ENCODE measurements around the gene SPATA16. TPM values are rescaled to one million over a fixed set of nuclear protein-coding genes. Genes with fewer than 3 reads are reported as not detected.
"Not testable (repeated sequence)": the region's sequence is repeated elsewhere in the genome, so short reads cannot be mapped to it uniquely, and the experiment has no call there.

Gene SPATA16
- total RNA-seq, 2 experiments from 2014 or later: not detected

- H3K27me3 Mint-ChIP-seq: no peaks in the 10 kb centered on the region
- H3K4me3 Mint-ChIP-seq: no peak overlapping the region
- no peak for DNase-seq
- no peak for ATAC-seq
- no peak overlapping the region for H3K27ac Mint-ChIP-seq
- CTCF ChIA-PET: no interaction called here
- H3K9me3 Mint-ChIP-seq (ENCODE audit: low read depth): no peaks in the 10 kb centered on the region
- no peaks in the 10 kb centered on the region for H3K36me3 Mint-ChIP-seq
- no peaks in the 10 kb centered on the region for H3K4me1 Mint-ChIP-seq
Observed at GRCh38 chr3:173044998-173045397, 96.0 kb downstream of the SPATA16 start.

GRCh38 chr3:173043757-173044156 lies 97.3 kb downstream of the SPATA16 start:
- CTCF ChIA-PET: no interaction called here
- ATAC-seq: no peak

GRCh38 chr3:173038484-173038871 lies 102.6 kb downstream of the SPATA16 start:
- no peaks in the 10 kb centered on the region for H3K27me3 Mint-ChIP-seq
- no peak overlapping the region for H3K4me3 Mint-ChIP-seq
- no peaks in the 10 kb centered on the region for H3K9me3 Mint-ChIP-seq (ENCODE audit: low read depth)
- no peaks in the 10 kb centered on the region for H3K36me3 Mint-ChIP-seq
- CTCF ChIA-PET: no interaction called here
- ATAC-seq (no peak), DNase-seq (no peak)
- H3K27ac Mint-ChIP-seq: no peak overlapping the region
- H3K4me1 Mint-ChIP-seq: no peaks in the 10 kb centered on the region

More at GRCh38 chr3:173043757-173044156, 97.3 kb downstream of the SPATA16 start:
- no peaks in the 10 kb centered on the region for H3K36me3 Mint-ChIP-seq
- H3K4me3 Mint-ChIP-seq: no peak overlapping the region
- no peak overlapping the region for H3K27ac Mint-ChIP-seq
- no peaks in the 10 kb centered on the region for H3K4me1 Mint-ChIP-seq
- H3K9me3 Mint-ChIP-seq (ENCODE audit: low read depth): no peaks in the 10 kb centered on the region
- no peaks in the 10 kb centered on the region for H3K27me3 Mint-ChIP-seq
- DNase-seq: no peak

GRCh38 chr3:173037840-173038483 lies 103.1 kb downstream of the SPATA16 start:
- H3K36me3 Mint-ChIP-seq: no peaks in the 10 kb centered on the region
- H3K4me3 Mint-ChIP-seq: no peak overlapping the region
- DNase-seq (no peak), ATAC-seq (no peak)
- H3K9me3 Mint-ChIP-seq (ENCODE audit: low read depth): no peaks in the 10 kb centered on the region
- H3K27me3 Mint-ChIP-seq: no peaks in the 10 kb centered on the region
- no peak overlapping the region for H3K27ac Mint-ChIP-seq
- no peaks in the 10 kb centered on the region for H3K4me1 Mint-ChIP-seq
- CTCF ChIA-PET: no interaction called here

GRCh38 chr3:173030273-173030672 lies 110.8 kb downstream of the SPATA16 start:
- no peaks in the 10 kb centered on the region for H3K27me3 Mint-ChIP-seq
- CTCF ChIA-PET: no interaction called here
- no peaks in the 10 kb centered on the region for H3K4me1 Mint-ChIP-seq
- no peaks in the 10 kb centered on the region for H3K9me3 Mint-ChIP-seq (ENCODE audit: low read depth)
- ATAC-seq: no peak
- no peak for DNase-seq
- H3K4me3 Mint-ChIP-seq: no peak overlapping the region
- H3K27ac Mint-ChIP-seq: no peak overlapping the region
- H3K36me3 Mint-ChIP-seq: no peaks in the 10 kb centered on the region

GRCh38 chr3:173028351-173028750 lies 112.7 kb downstream of the SPATA16 start:
- Mint-ChIP-seq H3K27ac (no peak overlapping the region), H3K4me1 (no peaks in the 10 kb centered on the region), H3K9me3 (ENCODE audit: low read depth) (no peaks in the 10 kb centered on the region), H3K27me3 (no peaks in the 10 kb centered on the region), H3K4me3 (no peak overlapping the region), H3K36me3 (no peaks in the 10 kb centered on the region)
- DNase-seq (no peak), ATAC-seq (no peak)
- CTCF ChIA-PET: no interaction called here

- H3K36me3 Mint-ChIP-seq: no peaks in the 10 kb centered on the region
- no peaks in the 10 kb centered on the region for H3K27me3 Mint-ChIP-seq
- H3K27ac Mint-ChIP-seq: no peak overlapping the region
- no peak overlapping the region for H3K4me3 Mint-ChIP-seq
- CTCF ChIA-PET: no interaction called here
- no peaks in the 10 kb centered on the region for H3K9me3 Mint-ChIP-seq (ENCODE audit: low read depth)
- ATAC-seq: no peak
- no peak for DNase-seq
- H3K4me1 Mint-ChIP-seq: no peaks in the 10 kb centered on the region
Observed at GRCh38 chr3:173027429-173027828, 113.6 kb downstream of the SPATA16 start.

- CTCF ChIA-PET: no interaction called here
- ATAC-seq (no peak), DNase-seq (no peak)
Observed at GRCh38 chr3:173025941-173026340, 115.1 kb downstream of the SPATA16 start.

GRCh38 chr3:173021547-173022185 lies 119.4 kb downstream of the SPATA16 start:
- H3K36me3 Mint-ChIP-seq: no peaks in the 10 kb centered on the region
- H3K4me1 Mint-ChIP-seq: no peaks in the 10 kb centered on the region
- CTCF ChIA-PET: no interaction called here
- no peak for DNase-seq
- H3K4me3 Mint-ChIP-seq: no peak overlapping the region
- H3K27me3 Mint-ChIP-seq: no peaks in the 10 kb centered on the region
- H3K27ac Mint-ChIP-seq: no peak overlapping the region
- no peaks in the 10 kb centered on the region for H3K9me3 Mint-ChIP-seq (ENCODE audit: low read depth)
- no peak for ATAC-seq

More at GRCh38 chr3:173025941-173026340, 115.1 kb downstream of the SPATA16 start:
- Mint-ChIP-seq H3K4me3 (no peak overlapping the region), H3K27me3 (no peaks in the 10 kb centered on the region), H3K4me1 (no peaks in the 10 kb centered on the region), H3K27ac (no peak overlapping the region), H3K36me3 (no peaks in the 10 kb centered on the region), H3K9me3 (ENCODE audit: low read depth) (no peaks in the 10 kb centered on the region)

- CTCF ChIA-PET; DNase-seq; H3K4me1 Mint-ChIP-seq; H3K27me3 Mint-ChIP-seq; H3K4me3 Mint-ChIP-seq; H3K36me3 Mint-ChIP-seq; ATAC-seq; H3K27ac Mint-ChIP-seq; H3K9me3 Mint-ChIP-seq (ENCODE audit: low read depth): not testable (repeated sequence)
Observed at GRCh38 chr3:173020128-173020527, 120.9 kb downstream of the SPATA16 start.

- H3K4me1 Mint-ChIP-seq: no peaks in the 10 kb centered on the region
- CTCF ChIA-PET: no interaction called here
Observed at GRCh38 chr3:173019378-173019777, 121.7 kb downstream of the SPATA16 start.

GRCh38 chr3:173018758-173019157 lies 122.3 kb downstream of the SPATA16 start:
- ATAC-seq: no peak
- Mint-ChIP-seq H3K9me3 (ENCODE audit: low read depth) (peaks cover 2% of the 10 kb centered on the region), H3K4me1 (no peaks in the 10 kb centered on the region), H3K27me3 (no peaks in the 10 kb centered on the region), H3K36me3 (no peaks in the 10 kb centered on the region), H3K27ac (no peak overlapping the region), H3K4me3 (no peak overlapping the region)
- no peak for DNase-seq
- CTCF ChIA-PET: no interaction called here

More at GRCh38 chr3:173019378-173019777, 121.7 kb downstream of the SPATA16 start:
- Mint-ChIP-seq H3K36me3 (no peaks in the 10 kb centered on the region), H3K27me3 (no peaks in the 10 kb centered on the region), H3K27ac (no peak overlapping the region), H3K4me3 (no peak overlapping the region), H3K9me3 (ENCODE audit: low read depth) (peaks cover 2% of the 10 kb centered on the region)
- ATAC-seq (no peak), DNase-seq (no peak)

- CTCF ChIA-PET: no interaction called here
- Mint-ChIP-seq H3K4me3 (no peak overlapping the region), H3K27me3 (no peaks in the 10 kb centered on the region), H3K4me1 (no peaks in the 10 kb centered on the region), H3K36me3 (no peaks in the 10 kb centered on the region), H3K9me3 (ENCODE audit: low read depth) (peaks cover 2% of the 10 kb centered on the region), H3K27ac (no peak overlapping the region)
- DNase-seq (no peak), ATAC-seq (no peak)
Observed at GRCh38 chr3:173013219-173013832, 127.7 kb downstream of the SPATA16 start.

- no peak overlapping the region for H3K27ac Mint-ChIP-seq
- H3K36me3 Mint-ChIP-seq: no peaks in the 10 kb centered on the region
Observed at GRCh38 chr3:173009410-173009809, 131.6 kb downstream of the SPATA16 start.

More at GRCh38 chr3:173009410-173009809, 131.6 kb downstream of the SPATA16 start:
- no peaks in the 10 kb centered on the region for H3K27me3 Mint-ChIP-seq
- no peaks in the 10 kb centered on the region for H3K9me3 Mint-ChIP-seq (ENCODE audit: low read depth)
- no peak for DNase-seq
- no peaks in the 10 kb centered on the region for H3K4me1 Mint-ChIP-seq
- no peak overlapping the region for H3K4me3 Mint-ChIP-seq
- no peak for ATAC-seq
- CTCF ChIA-PET: no interaction called here

Measured in activated CD8-positive, alpha-beta memory T cell treated with anti-CD3 and anti-CD28 coated beads, Interleukin-2, amount 10 ng/mL, durations not matched to agents 7 days and 5 days (primary cell).